Memory B cell (primary cell): Measurements from ENCODE around the gene CRIM1.

Source experiments
- ATAC-seq: fragments of 150-1000 bp; cut with Tn5 transposase; 2 replicates; pipeline ENCODE4 v1.10.0; 2021; ENCODE audit warnings: low read depth, mild to moderate bottlenecking, moderate library complexity
- DNase-seq, 2 donors: peaks; one replicate each; pipeline ENCODE4 v3.0.0; 2022; ENCODE audit warnings: low spot score in 2 of 2
- H3K27ac Mint-ChIP-seq: one replicate; pipeline ENCODE4 v1.8.0; 2022; ENCODE audit warnings: mild to moderate bottlenecking, moderate library complexity, mixed read lengths
- H3K27me3 Mint-ChIP-seq: one replicate; pipeline ENCODE4 v1.8.0; 2022; ENCODE audit warnings: mixed read lengths
- H3K36me3 Mint-ChIP-seq: one replicate; pipeline ENCODE4 v1.8.0; 2022; ENCODE audit warnings: mild to moderate bottlenecking, mixed read lengths
- H3K4me1 Mint-ChIP-seq: one replicate; pipeline ENCODE4 v1.8.0; 2022; ENCODE audit warnings: mixed read lengths
- H3K4me3 Mint-ChIP-seq: one replicate; pipeline ENCODE4 v1.8.0; 2022; ENCODE audit warnings: mild to moderate bottlenecking, moderate library complexity, mixed read lengths
- H3K9me3 Mint-ChIP-seq: one replicate; pipeline ENCODE4 v1.8.0; 2022; ENCODE audit warnings: mixed read lengths

CRIM1 gene

GRCh38 chr2:36586672-36587071 is 231.1 kb downstream of the CRIM1 start:
- peaks cover 5% of the 10 kb centered on the region for H3K4me1 Mint-ChIP-seq

GRCh38 chr2:36587101-36587500 is 231.5 kb downstream of the CRIM1 start:
- Mint-ChIP-seq H3K27ac (no peak overlapping the region), H3K4me1 (peaks cover 7% of the 10 kb centered on the region), H3K36me3 (peaks cover 36% of the 10 kb centered on the region), H3K4me3 (no peak overlapping the region), H3K27me3 (no peaks in the 10 kb centered on the region), H3K9me3 (no peaks in the 10 kb centered on the region)
- no peak for ATAC-seq
- no peak for DNase-seq

More at GRCh38 chr2:36586672-36587071, 231.1 kb downstream of the CRIM1 start:
- DNase-seq (no peak), ATAC-seq (no peak)
- Mint-ChIP-seq H3K4me3 (no peak overlapping the region), H3K27ac (no peak overlapping the region), H3K36me3 (peaks cover 38% of the 10 kb centered on the region), H3K27me3 (no peaks in the 10 kb centered on the region), H3K9me3 (no peaks in the 10 kb centered on the region)

GRCh38 chr2:36587556-36587955 is 232.0 kb downstream of the CRIM1 start:
- no peak overlapping the region for H3K4me3 Mint-ChIP-seq
- DNase-seq (no peak), ATAC-seq (no peak)
- peaks cover 32% of the 10 kb centered on the region for H3K36me3 Mint-ChIP-seq
- no peaks in the 10 kb centered on the region for H3K9me3 Mint-ChIP-seq
- peaks cover 7% of the 10 kb centered on the region for H3K4me1 Mint-ChIP-seq
- H3K27me3 Mint-ChIP-seq = no peaks in the 10 kb centered on the region
- H3K27ac Mint-ChIP-seq = no peak overlapping the region

GRCh38 chr2:36589230-36589630 is 233.7 kb downstream of the CRIM1 start:
- ATAC-seq (no peak), DNase-seq (no peak)
- Mint-ChIP-seq H3K4me3 (no peak overlapping the region), H3K36me3 (peaks cover 25% of the 10 kb centered on the region), H3K4me1 (peaks cover 16% of the 10 kb centered on the region), H3K27me3 (no peaks in the 10 kb centered on the region), H3K9me3 (peaks cover 2% of the 10 kb centered on the region), H3K27ac (no peak overlapping the region)

GRCh38 chr2:36594849-36595248 is 239.3 kb downstream of the CRIM1 start:
- Mint-ChIP-seq H3K27me3 (no peaks in the 10 kb centered on the region), H3K36me3 (peaks cover 10% of the 10 kb centered on the region), H3K9me3 (peaks cover 2% of the 10 kb centered on the region), H3K4me3 (no peak overlapping the region), H3K4me1 (peaks cover 39% of the 10 kb centered on the region), H3K27ac (no peak overlapping the region)
- DNase-seq (no peak), ATAC-seq (no peak)

- Mint-ChIP-seq H3K4me3 (peak overlapping the region; percentile 96), H3K27me3 (no peaks in the 10 kb centered on the region), H3K36me3 (peaks cover 8% of the 10 kb centered on the region), H3K4me1 (peaks cover 34% of the 10 kb centered on the region), H3K9me3 (peaks cover 2% of the 10 kb centered on the region), H3K27ac (peak overlapping the region; percentile 76)
- no peak for DNase-seq
- no peak for ATAC-seq
Observed at GRCh38 chr2:36596397-36596796, 240.8 kb downstream of the CRIM1 start.

GRCh38 chr2:36597003-36597531 is 241.5 kb downstream of the CRIM1 start:
- ATAC-seq (no peak), DNase-seq (no peak)
- peak overlapping the region; percentile 76 for H3K27ac Mint-ChIP-seq

GRCh38 chr2:36597532-36598377 is 242.2 kb downstream of the CRIM1 start, which contains the start of gene FEZ2:
FEZ2 (minus strand) TSS chr2:36598168; CDS start chr2:36598142, 26 bp downstream.
- DNase-seq (peak; percentile 32 to 60), ATAC-seq (peak; percentile 88)
- Mint-ChIP-seq H3K27me3 (no peaks in the 10 kb centered on the region), H3K9me3 (peaks cover 2% of the 10 kb centered on the region), H3K4me3 (peak within 1 kb of the TSS; percentile 96), H3K36me3 (peaks cover 6% of the 10 kb centered on the region), H3K4me1 (peaks cover 30% of the 10 kb centered on the region), H3K27ac (peak within 1 kb of the TSS; percentile 76)

More at GRCh38 chr2:36597003-36597531, 241.5 kb downstream of the CRIM1 start:
- Mint-ChIP-seq H3K9me3 (peaks cover 2% of the 10 kb centered on the region), H3K4me3 (peak overlapping the region; percentile 96), H3K36me3 (peaks cover 6% of the 10 kb centered on the region), H3K27me3 (no peaks in the 10 kb centered on the region), H3K4me1 (peaks cover 31% of the 10 kb centered on the region)
